Adipocyte (in vitro differentiated cells): ENCODE data around the gene TMCO4.

Experiments used
- DNase-seq: peaks from one replicate; pipeline ENCODE4 v3.0.0-alpha.2; 2015; ENCODE audit warnings: low read depth
- H3K27me3 ChIP-seq: replicated peaks from 2 replicates; pipeline ENCODE4 v1.7.0; 2013; ENCODE audit warnings: mild to moderate bottlenecking, low read length, moderate library complexity; ENCODE audit not compliant: control insufficient read depth, insufficient read depth
- H3K36me3 ChIP-seq: 2 replicates; pipeline ENCODE4 v1.7.0; 2013; ENCODE audit warnings: low read length, mild to moderate bottlenecking, moderate library complexity; ENCODE audit not compliant: control insufficient read depth, insufficient read depth, severe bottlenecking
- H3K4me1 ChIP-seq: 2 replicates; pipeline ENCODE4 v1.7.0; 2013; ENCODE audit warnings: mild to moderate bottlenecking, low read length, moderate library complexity; ENCODE audit not compliant: control insufficient read depth, insufficient read depth
- H3K4me3 ChIP-seq: 2 replicates; pipeline ENCODE4 v1.7.0; 2013; ENCODE audit warnings: mild to moderate bottlenecking, low read length, moderate library complexity
- H3K9ac ChIP-seq: 2 replicates; pipeline ENCODE4 v1.7.0; 2013; ENCODE audit warnings: mild to moderate bottlenecking, low read length, moderate library complexity
- H3K9me3 ChIP-seq: 2 replicates; pipeline ENCODE4 v1.7.0; 2013; ENCODE audit warnings: mild to moderate bottlenecking, low read length, moderate library complexity; ENCODE audit not compliant: control insufficient read depth

TMCO4 gene

GRCh38 chr1:19774180-19774785 lies 25.4 kb downstream of the TMCO4 start:
- no peaks in the 10 kb centered on the region for H3K27me3 ChIP-seq
- no peak overlapping the region for H3K9ac ChIP-seq
- H3K4me1 ChIP-seq, result no peaks in the 10 kb centered on the region
- peaks cover 38% of the 10 kb centered on the region for H3K36me3 ChIP-seq
- H3K4me3 ChIP-seq, result no peak overlapping the region
- DNase-seq, result no peak
- H3K9me3 ChIP-seq, result no peaks in the 10 kb centered on the region

- Histone ChIP-seq H3K9me3 (no peaks in the 10 kb centered on the region), H3K27me3 (no peaks in the 10 kb centered on the region)
Observed at GRCh38 chr1:19773485-19773884, 26.2 kb downstream of the TMCO4 start.

GRCh38 chr1:19772053-19772452 lies 27.7 kb downstream of the TMCO4 start:
- DNase-seq, result no peak
- Histone ChIP-seq H3K9me3 (no peaks in the 10 kb centered on the region), H3K4me1 (no peaks in the 10 kb centered on the region)

More at GRCh38 chr1:19773485-19773884, 26.2 kb downstream of the TMCO4 start:
- Histone ChIP-seq H3K36me3 (peaks cover 30% of the 10 kb centered on the region), H3K9ac (no peak overlapping the region), H3K4me1 (no peaks in the 10 kb centered on the region), H3K4me3 (no peak overlapping the region)
- DNase-seq, result no peak

GRCh38 chr1:19771350-19771749 lies 28.4 kb downstream of the TMCO4 start:
- H3K27me3 ChIP-seq, result no peaks in the 10 kb centered on the region

More at GRCh38 chr1:19772053-19772452, 27.7 kb downstream of the TMCO4 start:
- no peak overlapping the region for H3K9ac ChIP-seq
- H3K36me3 ChIP-seq, result peaks cover 26% of the 10 kb centered on the region
- H3K27me3 ChIP-seq, result no peaks in the 10 kb centered on the region
- no peak overlapping the region for H3K4me3 ChIP-seq

GRCh38 chr1:19770436-19771190 lies 29.1 kb downstream of the TMCO4 start:
- no peak for DNase-seq
- Histone ChIP-seq H3K27me3 (no peaks in the 10 kb centered on the region), H3K9ac (no peak overlapping the region), H3K4me1 (peaks cover 6% of the 10 kb centered on the region), H3K36me3 (peaks cover 21% of the 10 kb centered on the region), H3K9me3 (no peaks in the 10 kb centered on the region), H3K4me3 (no peak overlapping the region)

More at GRCh38 chr1:19771350-19771749, 28.4 kb downstream of the TMCO4 start:
- H3K36me3 ChIP-seq, result peaks cover 27% of the 10 kb centered on the region
- no peaks in the 10 kb centered on the region for H3K9me3 ChIP-seq
- no peak for DNase-seq
- H3K4me1 ChIP-seq, result no peaks in the 10 kb centered on the region
- no peak overlapping the region for H3K9ac ChIP-seq
- no peak overlapping the region for H3K4me3 ChIP-seq

GRCh38 chr1:19769211-19769932 lies 30.3 kb downstream of the TMCO4 start:
- Histone ChIP-seq H3K4me3 (no peak overlapping the region), H3K27me3 (no peaks in the 10 kb centered on the region), H3K36me3 (peaks cover 18% of the 10 kb centered on the region), H3K9ac (no peak overlapping the region), H3K4me1 (peaks cover 15% of the 10 kb centered on the region), H3K9me3 (no peaks in the 10 kb centered on the region)
- DNase-seq, result no peak

GRCh38 chr1:19768353-19769210 lies 31.1 kb downstream of the TMCO4 start:
- peak; percentile 7 for DNase-seq
- Histone ChIP-seq H3K9ac (no peak overlapping the region), H3K4me1 (peaks cover 15% of the 10 kb centered on the region), H3K9me3 (no peaks in the 10 kb centered on the region), H3K27me3 (no peaks in the 10 kb centered on the region), H3K36me3 (peaks cover 12% of the 10 kb centered on the region), H3K4me3 (no peak overlapping the region)

GRCh38 chr1:19765623-19766022 lies 34.1 kb downstream of the TMCO4 start:
- H3K9ac ChIP-seq, result no peak overlapping the region
- H3K27me3 ChIP-seq, result no peaks in the 10 kb centered on the region
- H3K4me3 ChIP-seq, result no peak overlapping the region
- H3K4me1 ChIP-seq, result peaks cover 15% of the 10 kb centered on the region
- no peaks in the 10 kb centered on the region for H3K9me3 ChIP-seq
- peaks cover 10% of the 10 kb centered on the region for H3K36me3 ChIP-seq
- peak; percentile 88 for DNase-seq

GRCh38 chr1:19764848-19765247 lies 34.9 kb downstream of the TMCO4 start:
- no peak for DNase-seq
- no peak overlapping the region for H3K4me3 ChIP-seq
- H3K9me3 ChIP-seq, result no peaks in the 10 kb centered on the region
- no peaks in the 10 kb centered on the region for H3K27me3 ChIP-seq
- peaks cover 8% of the 10 kb centered on the region for H3K36me3 ChIP-seq
- no peak overlapping the region for H3K9ac ChIP-seq
- H3K4me1 ChIP-seq, result peaks cover 15% of the 10 kb centered on the region

- peak; percentile 53 for DNase-seq
- Histone ChIP-seq H3K9ac (no peak overlapping the region), H3K4me3 (no peak overlapping the region), H3K27me3 (no peaks in the 10 kb centered on the region), H3K36me3 (peaks cover 5% of the 10 kb centered on the region), H3K4me1 (peaks cover 34% of the 10 kb centered on the region), H3K9me3 (no peaks in the 10 kb centered on the region)
Observed at GRCh38 chr1:19762175-19762779, 37.4 kb downstream of the TMCO4 start.
